Sigmoid colon (tissue), 7 donors: ENCODE results near the gene SEMA5B. TPM values are rescaled to one million over a fixed set of nuclear protein-coding genes. Genes with fewer than 3 reads are reported as not detected.

Experiments
- DNase-seq: peaks from one replicate; pipeline ENCODE4 v3.0.0-alpha.2; 2019
- H3K27ac ChIP-seq, 4 donors: fragments of 200-600 bp; sonication (generic); one replicate each; pipeline ENCODE4 v1.5.1; 2016 to 2019; ENCODE audit warnings: mild to moderate bottlenecking in 1 of 4
- H3K27me3 ChIP-seq, 3 donors: fragments of 200-600 bp; sonication (generic); one replicate each; pipeline ENCODE4 v1.5.1; 2019; ENCODE audit warnings: mild to moderate bottlenecking in 1 of 3
- H3K36me3 ChIP-seq, 4 donors: fragments of 200-600 bp; sonication (generic); one replicate each; pipeline ENCODE4 v1.5.1; 2016 to 2019
- H3K4me1 ChIP-seq, 4 donors: fragments of 200-600 bp; sonication (generic); one replicate each; pipeline ENCODE4 v1.5.1; 2017 to 2019
- H3K4me3 ChIP-seq, 4 donors: fragments of 200-600 bp; sonication (generic); one replicate each; pipeline ENCODE4 v1.5.1; 2017 to 2019; ENCODE audit warnings: mild to moderate bottlenecking in 2 of 4, moderate library complexity in 1 of 4
- H3K9me3 ChIP-seq, 4 donors: fragments of 200-600 bp in 3 of 4; sonication (generic) in 3 of 4; one replicate each; pipeline versions ENCODE4 v1.5.1 to v1.6.1; 2013 to 2019
- CTCF ChIP-seq, 4 experiments: fragments of 450-650 bp in 3 of 4; fragments of 200-600 bp in 1 of 4; IDR thresholded peaks; one replicate each; pipeline ENCODE4 v1.5.1; 2016 to 2019; ENCODE audit warnings: antibody characterized with exemption in 4 of 4, mild to moderate bottlenecking in 3 of 4, moderate library complexity in 2 of 4
- EP300 ChIP-seq, 4 donors: sonication (generic); formaldehyde crosslinking; IDR thresholded peaks; one replicate each; pipeline ENCODE4 v1.6.1; 2017; ENCODE audit warnings: antibody characterized with exemption in 4 of 4
- POLR2A ChIP-seq, 2 donors: fragments of 450-650 bp; IDR thresholded peaks; one replicate each; pipeline ENCODE4 v1.6.1; 2016; ENCODE audit warnings: antibody characterized with exemption in 2 of 2, mild to moderate bottlenecking in 2 of 2, moderate library complexity in 2 of 2
- POLR2AphosphoS5 ChIP-seq, 4 donors: sonication (generic); formaldehyde crosslinking; IDR thresholded peaks; one replicate each; pipeline ENCODE4 v1.6.1; 2017; ENCODE audit warnings: antibody characterized with exemption in 4 of 4
- WGBS, 2 donors: extraction: QIAGEN DNeasy Blood & Tissue Kit; methylation state at CpG; one replicate each; pipeline ENCODE4 v1.1.7; 2013; 5-methylcytosine and 5-hydroxymethylcytosine counted together
- intact Hi-C: fragments of 100-400 bp; cut with DNase I; formaldehyde crosslinking; loops from one replicate; pipeline ENCODE4 v1.15.1; 2023
- polyA plus RNA-seq, 3 donors: library from polyadenylated mRNA; stranded (reverse); fragments of 200-250 nt; gene quantifications; one replicate each; pipeline ENCODE4 v1.2.3, GENCODE V29; 2013
- total RNA-seq, 4 donors: library from RNA; depleted of rRNA; stranded (reverse); fragments of >200 nt; gene quantifications; one replicate each; pipeline ENCODE4 v1.1.0, GENCODE V29; 2016
- donor health status: healthy with polysubstance abuse.
- donor health status: Bipolar disorder and iron deficiency.
- donor health status: healthy.

The SEMA5B gene
- total and polyA plus RNA-seq, 7 donors, result 0.36 to 0.69 (median 0.55) TPM; not detected in 2

GRCh38 chr3:123050666-123051065 is 23.1 kb upstream of the SEMA5B start:
- no peaks in the 10 kb centered on the region for H3K4me1 ChIP-seq
- H3K36me3 ChIP-seq, result no peaks in the 10 kb centered on the region
- no peak for TF ChIP-seq CTCF (IDR thresholded peaks at IDR 0.05)
- TF ChIP-seq EP300 (IDR thresholded peaks at IDR 0.05), result no peak
- no peak for TF ChIP-seq POLR2A (IDR thresholded peaks at IDR 0.05)
- no peak for TF ChIP-seq POLR2AphosphoS5 (IDR thresholded peaks at IDR 0.05)
- no peaks in the 10 kb centered on the region for H3K27me3 ChIP-seq
- WGBS, 2 donors, result 90 to 92% methylated on average over 2 of the region's 2 CpGs
- intact Hi-C loops, result no loop called here
- H3K27ac ChIP-seq, result no peak overlapping the region
- no peaks in the 10 kb centered on the region for H3K9me3 ChIP-seq
- no peak for DNase-seq
- no peak overlapping the region for H3K4me3 ChIP-seq

- H3K4me3 ChIP-seq, result no peak overlapping the region
- no peak overlapping the region for H3K27ac ChIP-seq
- no peaks in the 10 kb centered on the region for H3K9me3 ChIP-seq
- TF ChIP-seq EP300 (IDR thresholded peaks at IDR 0.05) (no peak), CTCF (IDR thresholded peaks at IDR 0.05) (no peak), POLR2A (IDR thresholded peaks at IDR 0.05) (no peak), POLR2AphosphoS5 (IDR thresholded peaks at IDR 0.05) (no peak)
- no peaks in the 10 kb centered on the region for H3K27me3 ChIP-seq
- 72 to 84% methylated on average over 13 of the region's 13 CpGs for WGBS, 2 donors
- intact Hi-C loops, result no loop called here
- DNase-seq, result no peak
- no peaks in the 10 kb centered on the region for H3K4me1 ChIP-seq
- no peaks in the 10 kb centered on the region for H3K36me3 ChIP-seq
Measured at GRCh38 chr3:123048480-123049237, 21.1 kb upstream of the SEMA5B start.

GRCh38 chr3:123047062-123047319 is 19.4 kb upstream of the SEMA5B start:
- DNase-seq, result no peak
- Histone ChIP-seq H3K27ac (no peak overlapping the region), H3K36me3 (no peaks in the 10 kb centered on the region), H3K9me3 (no peaks in the 10 kb centered on the region), H3K27me3 (no peaks in the 10 kb centered on the region), H3K4me3 (no peak overlapping the region), H3K4me1 (no peaks in the 10 kb centered on the region)
- WGBS, 2 donors, result 86 to 88% methylated on average over 3 of the region's 3 CpGs
- intact Hi-C loops, result no loop called here
- TF ChIP-seq CTCF (IDR thresholded peaks at IDR 0.05) (no peak), POLR2A (IDR thresholded peaks at IDR 0.05) (no peak), POLR2AphosphoS5 (IDR thresholded peaks at IDR 0.05) (no peak), EP300 (IDR thresholded peaks at IDR 0.05) (no peak)

GRCh38 chr3:123046262-123047061 is 18.9 kb upstream of the SEMA5B start:
- no peaks in the 10 kb centered on the region for H3K4me1 ChIP-seq
- intact Hi-C loops, result no loop called here
- WGBS, 2 donors, result 57 to 71% methylated on average over 10 of the region's 10 CpGs

More at GRCh38 chr3:123046262-123047061, 18.9 kb upstream of the SEMA5B start:
- no peaks in the 10 kb centered on the region for H3K36me3 ChIP-seq
- H3K4me3 ChIP-seq, result no peak overlapping the region
- H3K9me3 ChIP-seq, result no peaks in the 10 kb centered on the region
- TF ChIP-seq EP300 (IDR thresholded peaks at IDR 0.05), result no peak
- no peak for TF ChIP-seq CTCF (IDR thresholded peaks at IDR 0.05)
- TF ChIP-seq POLR2AphosphoS5 (IDR thresholded peaks at IDR 0.05), result no peak
- TF ChIP-seq POLR2A (IDR thresholded peaks at IDR 0.05), result no peak
- no peaks in the 10 kb centered on the region for H3K27me3 ChIP-seq
- H3K27ac ChIP-seq, result no peak overlapping the region
- no peak for DNase-seq
